Cardiac septum (tissue), 1 donor: ENCODE results near the gene TAAR2. TPM values are rescaled to one million over a fixed set of nuclear protein-coding genes. Genes with fewer than 3 reads are reported as not detected.
"Not testable (repeated sequence)": the region's sequence is repeated elsewhere in the genome, so short reads cannot be mapped to it uniquely, and the experiment has no call there.

Experiments
- DNase-seq: peaks from one replicate; pipeline ENCODE4 v3.0.0-alpha.2; 2020; ENCODE audit warnings: low spot score
- intact Hi-C: fragments of 100-400 bp; cut with DNase I; formaldehyde crosslinking; loops from one replicate; pipeline ENCODE4 v1.14.0; 2022
- total RNA-seq: library from RNA; stranded (reverse); fragmentation: NEBNext Ultra II Directional; extraction: Animal tissue kit (Norgen Biotek cat#: 25700); gene quantifications from one replicate; pipeline ENCODE4 v1.2.1, GENCODE V29; 2021
- donor health status: DM: no; HTN: no; CAD: no.

Gene TAAR2
- total RNA-seq, 1 donor from 2014 or later: not detected

- DNase-seq: no peak
- intact Hi-C loops: no loop called here
Observed at GRCh38 chr6:132623106-132623845, 799 bp downstream of the TAAR2 start.

GRCh38 chr6:132616677-132617076, 7.4 kb downstream of the TAAR2 start:
- intact Hi-C loops: no loop called here
- DNase-seq: no peak

GRCh38 chr6:132614554-132614953, 9.5 kb downstream of the TAAR2 start:
- intact Hi-C loops: no loop called here

GRCh38 chr6:132612449-132613108, 11.5 kb downstream of the TAAR2 start:
- DNase-seq: no peak
- intact Hi-C loops: no loop called here

More at GRCh38 chr6:132614554-132614953, 9.5 kb downstream of the TAAR2 start:
- DNase-seq: no peak

- intact Hi-C loops: no loop called here
- DNase-seq: no peak
Observed at GRCh38 chr6:132611616-132612015, 12.5 kb downstream of the TAAR2 start.

GRCh38 chr6:132607544-132608233, 16.4 kb downstream of the TAAR2 start:
- intact Hi-C loops: no loop called here
- DNase-seq: no peak

- no peak for DNase-seq
- intact Hi-C loops: no loop called here
Observed at GRCh38 chr6:132604635-132605152, 19.4 kb downstream of the TAAR2 start.

- DNase-seq, intact Hi-C loops: not testable (repeated sequence)
Observed at GRCh38 chr6:132600900-132601299, 23.2 kb downstream of the TAAR2 start.

GRCh38 chr6:132598473-132598872, 25.6 kb downstream of the TAAR2 start:
- DNase-seq: no peak
- intact Hi-C loops: no loop called here

GRCh38 chr6:132596201-132596600, 27.9 kb downstream of the TAAR2 start:
- intact Hi-C loops: no loop called here
- no peak for DNase-seq

GRCh38 chr6:132592855-132593254, 31.2 kb downstream of the TAAR2 start:
- DNase-seq: no peak
- intact Hi-C loops: no loop called here

GRCh38 chr6:132590362-132590761, 33.7 kb downstream of the TAAR2 start:
- intact Hi-C loops: no loop called here
- no peak for DNase-seq

GRCh38 chr6:132589454-132589853, 34.6 kb downstream of the TAAR2 start, which contains the start of gene TAAR5:
TAAR5 (minus strand) TSS chr6:132589741; CDS start chr6:132589686, 55 bp downstream.
- DNase-seq: no peak
- intact Hi-C loops: no loop called here

GRCh38 chr6:132587424-132587823, 36.7 kb downstream of the TAAR2 start:
- intact Hi-C loops: no loop called here
- DNase-seq: no peak

GRCh38 chr6:132584698-132585097, 39.4 kb downstream of the TAAR2 start:
- intact Hi-C loops: no loop called here
- DNase-seq: no peak

GRCh38 chr6:132571774-132572173, 52.3 kb downstream of the TAAR2 start:
- intact Hi-C loops: no loop called here

GRCh38 chr6:132570221-132570777, 53.8 kb downstream of the TAAR2 start, which contains the start of gene TAAR6:
TAAR6 (plus strand) TSS chr6:132570322; CDS start chr6:132570322, 0 bp downstream.
- DNase-seq: no peak
- intact Hi-C loops: no loop called here

More at GRCh38 chr6:132571774-132572173, 52.3 kb downstream of the TAAR2 start:
- no peak for DNase-seq

GRCh38 chr6:132569170-132569569, 54.9 kb downstream of the TAAR2 start:
- intact Hi-C loops: no loop called here
- no peak for DNase-seq

GRCh38 chr6:132568611-132569010, 55.5 kb downstream of the TAAR2 start:
- no peak for DNase-seq
- intact Hi-C loops: no loop called here

GRCh38 chr6:132567566-132567965, 56.5 kb downstream of the TAAR2 start:
- intact Hi-C loops: no loop called here

More at GRCh38 chr6:132567566-132567965, 56.5 kb downstream of the TAAR2 start:
- no peak for DNase-seq
